WTC11 (cell line): ENCODE data around the gene TIGAR.

ENCODE experiments used
- AFF4 ChIP-seq: sonication (generic); formaldehyde crosslinking; IDR thresholded peaks from 2 replicates; pipeline ENCODE4 v1.8.1; 2023; ENCODE audit warnings: mild to moderate bottlenecking, missing genetic modification reagents, borderline replicate concordance
- ATF3 ChIP-seq: sonication (generic); formaldehyde crosslinking; conservative IDR thresholded peaks from 2 replicates; pipeline ENCODE4 v1.8.1; 2022; ENCODE audit warnings: mild to moderate bottlenecking, missing genetic modification reagents
- ETV6 ChIP-seq: sonication (generic); formaldehyde crosslinking; IDR thresholded peaks from 2 replicates; pipeline ENCODE4 v1.8.1; 2022; ENCODE audit warnings: mild to moderate bottlenecking, missing genetic modification reagents
- KAT7 ChIP-seq: sonication (generic); formaldehyde crosslinking; IDR thresholded peaks from 2 replicates; pipeline ENCODE4 v1.8.1; 2023; ENCODE audit warnings: missing genetic modification reagents, mild to moderate bottlenecking, borderline replicate concordance
- NFYB ChIP-seq: sonication (generic); formaldehyde crosslinking; conservative IDR thresholded peaks from 2 replicates; pipeline ENCODE4 v1.8.0; 2022; ENCODE audit warnings: low read depth, missing genetic modification reagents
- NR2C2 ChIP-seq: sonication (generic); formaldehyde crosslinking; IDR thresholded peaks from 2 replicates; pipeline ENCODE4 v1.8.0; 2022; ENCODE audit warnings: mild to moderate bottlenecking, missing genetic modification reagents
- RORB ChIP-seq: fragments of 250-450 bp; sonication (Bioruptor Pico); IDR thresholded peaks from 2 replicates; pipeline ENCODE4 v1.9.0; 2021; ENCODE audit warnings: mild to moderate bottlenecking
- SMAD4 ChIP-seq: sonication (generic); formaldehyde crosslinking; IDR thresholded peaks from 2 replicates; pipeline ENCODE4 v1.8.0; 2022; ENCODE audit warnings: mild to moderate bottlenecking, missing genetic modification reagents
- SP1 ChIP-seq: sonication (generic); formaldehyde crosslinking; conservative IDR thresholded peaks from 2 replicates; pipeline ENCODE4 v1.8.1; 2022; ENCODE audit warnings: missing genetic modification reagents
- TEAD1 ChIP-seq: sonication (generic); formaldehyde crosslinking; IDR thresholded peaks from 2 replicates; pipeline ENCODE4 v1.8.0; 2022; ENCODE audit warnings: mild to moderate bottlenecking, missing genetic modification reagents
- TF ChIP-seq, protein P1 (sequence below): fragments of 250-450 bp; sonication (Bioruptor Pico); conservative IDR thresholded peaks from 2 replicates; pipeline ENCODE4 v1.9.0; 2021; ENCODE audit warnings: mild to moderate bottlenecking
- TF ChIP-seq, protein P2 (sequence below): sonication (generic); formaldehyde crosslinking; IDR thresholded peaks from 2 replicates; pipeline ENCODE4 v1.8.1; 2022; ENCODE audit warnings: low read depth, mild to moderate bottlenecking, moderate library complexity, missing genetic modification reagents, borderline replicate concordance
- TF ChIP-seq, protein P3 (sequence below): fragments of 200-600 bp; IDR thresholded peaks from 2 replicates; pipeline ENCODE4 v1.8.0; 2022; ENCODE audit warnings: antibody characterized with exemption

DNA sequence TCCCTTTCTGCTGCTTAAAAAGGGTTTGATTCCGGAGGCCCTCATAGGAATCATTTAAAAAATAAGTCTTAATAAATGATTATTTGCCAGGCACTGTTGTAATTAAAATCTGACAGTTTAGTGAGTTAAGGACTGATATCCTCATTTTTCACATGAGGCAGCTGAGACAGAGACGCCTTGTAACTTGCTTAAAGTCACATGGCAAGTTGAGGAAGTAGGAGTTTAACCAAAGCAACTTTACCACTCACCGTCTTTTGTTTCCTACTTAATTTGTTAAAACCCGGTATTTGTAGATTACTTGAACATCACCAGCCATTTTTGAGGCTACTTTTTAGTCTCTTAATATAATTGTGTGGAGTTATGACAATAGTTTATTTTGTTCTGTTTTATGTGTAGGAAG is 2.4 kb downstream of the TIGAR start:
- TF ChIP-seq SMAD4 (CRISPR knock-in tag) (no peak), NR2C2 (CRISPR knock-in tag) (no peak), RORB (no peak), ATF3 (CRISPR knock-in tag) (no peak), SP1 (no peak), ETV6 (no peak), NFYB (CRISPR knock-in tag) (no peak), KAT7 (CRISPR knock-in tag) (no peak), TEAD1 (CRISPR knock-in tag) (no peak), AFF4 (CRISPR knock-in tag) (no peak)
- TF ChIP-seq, protein P1, sequence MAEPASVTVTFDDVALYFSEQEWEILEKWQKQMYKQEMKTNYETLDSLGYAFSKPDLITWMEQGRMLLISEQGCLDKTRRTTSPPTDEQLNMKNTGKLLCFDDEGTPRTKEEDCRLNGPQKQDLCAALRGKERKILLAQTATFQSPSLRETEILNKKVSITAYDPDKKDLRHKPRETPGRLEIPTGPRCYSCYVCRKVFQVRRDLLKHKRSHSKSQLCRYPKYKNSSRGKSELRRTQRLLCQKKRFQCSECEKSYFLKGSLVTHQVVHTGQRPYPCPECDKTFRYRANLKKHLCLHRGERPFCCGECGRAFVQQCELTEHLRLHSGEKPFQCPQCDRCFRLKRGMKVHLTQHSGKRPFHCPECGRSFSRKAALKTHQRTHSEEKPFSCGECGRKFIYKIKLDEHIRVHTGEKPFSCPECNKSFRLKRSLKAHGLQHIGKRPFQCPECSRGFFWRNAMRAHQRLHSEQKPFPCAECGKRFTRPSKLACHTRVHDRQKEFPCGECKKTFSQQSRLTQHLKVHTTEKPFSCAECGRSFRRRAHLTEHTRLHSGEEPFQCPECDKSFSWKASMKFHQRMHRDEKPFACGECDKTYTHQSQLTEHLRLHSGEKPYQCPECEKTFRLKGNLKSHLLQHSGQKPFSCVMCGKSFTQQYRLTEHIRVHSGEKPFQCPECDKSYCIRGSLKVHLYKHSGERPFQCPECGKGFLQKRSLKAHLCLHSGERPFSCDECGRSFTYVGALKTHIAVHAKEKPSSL, result no peak
- TF ChIP-seq, protein P2, sequence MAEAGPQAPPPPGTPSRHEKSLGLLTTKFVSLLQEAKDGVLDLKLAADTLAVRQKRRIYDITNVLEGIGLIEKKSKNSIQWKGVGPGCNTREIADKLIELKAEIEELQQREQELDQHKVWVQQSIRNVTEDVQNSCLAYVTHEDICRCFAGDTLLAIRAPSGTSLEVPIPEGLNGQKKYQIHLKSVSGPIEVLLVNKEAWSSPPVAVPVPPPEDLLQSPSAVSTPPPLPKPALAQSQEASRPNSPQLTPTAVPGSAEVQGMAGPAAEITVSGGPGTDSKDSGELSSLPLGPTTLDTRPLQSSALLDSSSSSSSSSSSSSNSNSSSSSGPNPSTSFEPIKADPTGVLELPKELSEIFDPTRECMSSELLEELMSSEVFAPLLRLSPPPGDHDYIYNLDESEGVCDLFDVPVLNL (CRISPR knock-in tag), result no peak
- TF ChIP-seq, protein P3, sequence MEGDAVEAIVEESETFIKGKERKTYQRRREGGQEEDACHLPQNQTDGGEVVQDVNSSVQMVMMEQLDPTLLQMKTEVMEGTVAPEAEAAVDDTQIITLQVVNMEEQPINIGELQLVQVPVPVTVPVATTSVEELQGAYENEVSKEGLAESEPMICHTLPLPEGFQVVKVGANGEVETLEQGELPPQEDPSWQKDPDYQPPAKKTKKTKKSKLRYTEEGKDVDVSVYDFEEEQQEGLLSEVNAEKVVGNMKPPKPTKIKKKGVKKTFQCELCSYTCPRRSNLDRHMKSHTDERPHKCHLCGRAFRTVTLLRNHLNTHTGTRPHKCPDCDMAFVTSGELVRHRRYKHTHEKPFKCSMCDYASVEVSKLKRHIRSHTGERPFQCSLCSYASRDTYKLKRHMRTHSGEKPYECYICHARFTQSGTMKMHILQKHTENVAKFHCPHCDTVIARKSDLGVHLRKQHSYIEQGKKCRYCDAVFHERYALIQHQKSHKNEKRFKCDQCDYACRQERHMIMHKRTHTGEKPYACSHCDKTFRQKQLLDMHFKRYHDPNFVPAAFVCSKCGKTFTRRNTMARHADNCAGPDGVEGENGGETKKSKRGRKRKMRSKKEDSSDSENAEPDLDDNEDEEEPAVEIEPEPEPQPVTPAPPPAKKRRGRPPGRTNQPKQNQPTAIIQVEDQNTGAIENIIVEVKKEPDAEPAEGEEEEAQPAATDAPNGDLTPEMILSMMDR, result no peak
